Ovary (tissue), 9 donors: ENCODE measurements around the gene OR2W3. TPM values are rescaled to one million over a fixed set of nuclear protein-coding genes. Genes with fewer than 3 reads are reported as not detected.
"Not testable (repeated sequence)": the region's sequence is repeated elsewhere in the genome, so short reads cannot be mapped to it uniquely, and the experiment has no call there.

ENCODE experiments used
- DNase-seq, 5 donors: peaks; one replicate each; pipeline ENCODE4 v3.0.0-alpha.2; 2019 to 2020
- H3K27ac ChIP-seq, 2 donors: fragments of 200-600 bp; one replicate each; pipeline versions ENCODE4 v1.5.1 to v1.8.0; 2019 to 2022
- H3K27me3 ChIP-seq: fragments of 200-600 bp; one replicate; pipeline ENCODE4 v1.8.0; 2022
- H3K36me3 ChIP-seq: fragments of 200-600 bp; sonication (generic); one replicate; pipeline ENCODE4 v1.5.1; 2019
- H3K4me1 ChIP-seq: one replicate; pipeline ENCODE4 v1.8.1; 2013; ENCODE audit warnings: mild to moderate bottlenecking, moderate library complexity; ENCODE audit not compliant: insufficient read depth
- H3K4me3 ChIP-seq: fragments of 200-600 bp; sonication (generic); one replicate; pipeline ENCODE4 v1.5.1; 2017
- H3K9me3 ChIP-seq, 2 donors: fragments of 200-600 bp in 1 of 2; sonication (generic) in 1 of 2; one replicate each; pipeline versions ENCODE4 v1.5.1 to v1.8.1; 2013 to 2019; ENCODE audit warnings: mild to moderate bottlenecking in 1 of 2, moderate library complexity in 1 of 2
- EP300 ChIP-seq: sonication (generic); formaldehyde crosslinking; IDR thresholded peaks from one replicate; pipeline ENCODE4 v1.6.1; 2017; ENCODE audit warnings: antibody characterized with exemption
- POLR2A ChIP-seq: fragments of 450-650 bp; IDR thresholded peaks from one replicate; pipeline ENCODE4 v1.6.1; 2017; ENCODE audit warnings: antibody characterized with exemption, mild to moderate bottlenecking, moderate library complexity
- WGBS, 3 donors: extraction: QIAGEN DNeasy Blood & Tissue Kit in 1 of 3; methylation state at CpG; one replicate each; pipeline versions ENCODE4 v1.1.5 to v1.1.7; 2013 to 2017; 5-methylcytosine and 5-hydroxymethylcytosine counted together
- intact Hi-C, 4 donors: fragments of 100-400 bp; cut with DNase I; formaldehyde crosslinking; loops; one replicate each; pipeline versions ENCODE4 v1.11.0 to v1.15.1; 2022 to 2023
- polyA plus RNA-seq, 2 donors: library from polyadenylated mRNA; stranded (reverse); fragments of 200-250 nt in 1 of 2; fragments of 350-450 nt in 1 of 2; fragmentation: Illumina TruSeq in 1 of 2; extraction: RNeasy Lipid Tissue Mini Kit (QIAGEN cat#74804) in 1 of 2; gene quantifications; one replicate each; pipeline ENCODE4 v1.2.3, GENCODE V29; 2013 to 2014
- total RNA-seq, 7 donors: library from RNA; depleted of rRNA in 2 of 7; stranded (reverse); fragments of >200 nt in 2 of 7; fragmentation: NEBNext Ultra II Directional in 3 of 7; extraction: Animal tissue kit (Norgen Biotek cat#: 25700) in 3 of 7; gene quantifications; one replicate each; pipeline versions ENCODE4 v1.1.0 to v1.2.4, GENCODE V29; 2016 to 2023
- TF ChIP-seq, protein P1 (sequence below), 3 donors: fragments of 450-650 bp in 2 of 3; fragments of 200-600 bp in 1 of 3; IDR thresholded peaks; one replicate each; pipeline versions ENCODE4 v1.5.1 to v1.8.0; 2016 to 2022; ENCODE audit warnings: antibody characterized with exemption in 3 of 3, mild to moderate bottlenecking in 1 of 3
- donor health status: DM: no; HTN: no; CAD: no; lungs with moderate emphysema.
- donor health status: DM: no; HTN: no; CAD: no.
- donor health status: Bipolar disorder and iron deficiency.
- donor health status: DM: yes; HTN: yes; CAD: no.
- donor health status: DM: no; HTN: no; CAD: no.
- donor health status: DM: yes; HTN: yes; CAD: no.

Gene OR2W3
- total and polyA plus RNA-seq, 9 donors = 0.22 to 0.46 (median 0.25) TPM; not detected in 6

DNA sequence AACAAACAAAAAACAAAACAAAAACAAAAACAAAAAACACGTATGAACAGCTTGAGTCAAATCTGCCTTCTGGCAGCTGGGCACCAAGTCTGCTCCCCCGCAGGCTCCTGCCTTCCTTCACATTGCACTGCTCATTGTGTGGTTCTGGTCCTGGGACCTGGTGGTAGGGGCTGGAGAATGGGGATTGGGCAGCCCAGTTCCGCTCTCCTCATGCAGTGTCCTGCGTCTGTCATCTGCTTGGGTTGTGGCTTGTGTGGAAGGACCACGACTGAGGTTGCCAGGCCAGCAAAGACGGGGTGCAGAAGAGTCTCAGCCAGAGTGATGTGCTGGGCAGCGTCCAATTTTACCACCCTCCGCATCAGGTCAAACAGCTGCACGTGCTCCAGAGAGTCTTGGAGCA lies 40.4 kb downstream of the OR2W3 start:
- no peak for DNase-seq
- TF ChIP-seq POLR2A (no peak), EP300 (no peak)
- TF ChIP-seq, protein P1, sequence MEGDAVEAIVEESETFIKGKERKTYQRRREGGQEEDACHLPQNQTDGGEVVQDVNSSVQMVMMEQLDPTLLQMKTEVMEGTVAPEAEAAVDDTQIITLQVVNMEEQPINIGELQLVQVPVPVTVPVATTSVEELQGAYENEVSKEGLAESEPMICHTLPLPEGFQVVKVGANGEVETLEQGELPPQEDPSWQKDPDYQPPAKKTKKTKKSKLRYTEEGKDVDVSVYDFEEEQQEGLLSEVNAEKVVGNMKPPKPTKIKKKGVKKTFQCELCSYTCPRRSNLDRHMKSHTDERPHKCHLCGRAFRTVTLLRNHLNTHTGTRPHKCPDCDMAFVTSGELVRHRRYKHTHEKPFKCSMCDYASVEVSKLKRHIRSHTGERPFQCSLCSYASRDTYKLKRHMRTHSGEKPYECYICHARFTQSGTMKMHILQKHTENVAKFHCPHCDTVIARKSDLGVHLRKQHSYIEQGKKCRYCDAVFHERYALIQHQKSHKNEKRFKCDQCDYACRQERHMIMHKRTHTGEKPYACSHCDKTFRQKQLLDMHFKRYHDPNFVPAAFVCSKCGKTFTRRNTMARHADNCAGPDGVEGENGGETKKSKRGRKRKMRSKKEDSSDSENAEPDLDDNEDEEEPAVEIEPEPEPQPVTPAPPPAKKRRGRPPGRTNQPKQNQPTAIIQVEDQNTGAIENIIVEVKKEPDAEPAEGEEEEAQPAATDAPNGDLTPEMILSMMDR (IDR thresholded peaks at IDR 0.05) = no peak
- Histone ChIP-seq H3K9me3 (peaks cover 0 to 3% of the 10 kb centered on the region in 2 donors), H3K36me3 (no peaks in the 10 kb centered on the region), H3K4me1 (no peaks in the 10 kb centered on the region), H3K27ac (no peak overlapping the region), H3K27me3 (no peaks in the 10 kb centered on the region), H3K4me3 (no peak overlapping the region)
- intact Hi-C loops = no loop called here
- 87 to 97% (median 91%) methylated on average over 9 of the region's 9 CpGs for WGBS, 3 donors

DNA sequence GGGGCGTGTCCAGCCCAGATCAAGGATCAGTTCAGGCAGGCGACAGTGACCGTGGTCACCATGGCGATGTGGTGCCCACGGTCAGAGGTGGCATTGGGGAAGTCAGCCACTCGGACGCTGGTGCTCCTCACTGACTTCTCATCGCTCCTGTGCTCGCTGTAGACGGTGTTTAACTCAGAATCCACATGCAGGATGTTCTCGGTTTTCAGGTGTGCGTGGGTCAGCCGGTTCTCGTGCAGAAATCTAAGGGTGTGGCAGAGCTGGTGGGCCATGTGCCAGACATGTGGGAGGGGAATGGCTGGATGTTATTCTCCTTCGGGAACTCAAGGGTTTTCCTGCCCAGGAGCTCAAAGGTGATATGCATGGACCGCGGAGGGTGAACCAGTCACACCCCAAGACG lies 41.0 kb downstream of the OR2W3 start:
- DNase-seq = peak in 1 of 5 donors; percentile 28
- Histone ChIP-seq H3K27me3 (no peaks in the 10 kb centered on the region), H3K36me3 (no peaks in the 10 kb centered on the region), H3K4me3 (no peak overlapping the region), H3K4me1 (no peaks in the 10 kb centered on the region), H3K9me3 (peaks cover 0 to 3% of the 10 kb centered on the region in 2 donors), H3K27ac (no peak overlapping the region)
- TF ChIP-seq POLR2A = no peak
- no peak for TF ChIP-seq EP300
- TF ChIP-seq, protein P1 (IDR thresholded peaks at IDR 0.05) = no peak
- intact Hi-C loops = no loop called here
- 90 to 93% (median 91%) methylated on average over 18 of the region's 18 CpGs for WGBS, 3 donors

DNA sequence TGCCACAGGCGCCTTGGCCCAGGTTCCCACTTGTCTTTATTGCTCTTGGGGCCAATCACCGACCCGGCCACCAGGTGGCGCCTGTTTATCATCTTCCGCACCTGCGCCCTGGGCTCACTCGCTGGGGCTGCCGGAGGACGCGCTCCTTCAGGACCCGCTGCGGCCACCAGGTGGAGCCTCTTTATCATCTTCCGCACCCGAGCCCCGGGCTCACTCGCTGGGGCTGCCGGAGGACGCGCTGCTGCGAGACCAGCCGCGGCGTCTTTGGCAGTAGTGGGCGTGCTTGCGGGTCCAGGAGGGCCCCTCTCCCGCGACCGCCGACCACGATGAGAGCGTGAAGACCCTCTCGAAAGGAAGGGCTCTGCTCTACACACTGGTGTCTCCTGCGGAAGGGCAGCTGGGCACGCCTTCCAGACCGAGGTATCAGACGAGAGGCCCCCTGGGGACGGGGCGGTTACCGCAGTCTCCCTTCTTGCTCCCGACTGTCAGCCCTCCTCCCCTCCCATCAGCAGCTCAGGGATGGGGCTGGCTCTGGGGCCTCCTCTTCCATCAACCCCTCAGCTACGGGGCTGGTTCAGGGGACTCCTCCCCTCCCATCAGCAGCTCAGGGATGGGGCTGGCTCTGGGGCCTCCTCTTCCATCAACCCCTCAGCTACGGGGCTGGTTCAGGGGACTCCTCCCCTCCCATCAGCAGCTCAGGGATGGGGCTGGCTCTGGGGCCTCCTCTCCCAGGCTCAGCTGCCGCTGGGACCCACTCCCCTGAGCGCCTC lies 41.8 kb downstream of the OR2W3 start:
- H3K9me3 ChIP-seq, intact Hi-C loops, H3K36me3 ChIP-seq, H3K4me1 ChIP-seq, H3K27me3 ChIP-seq, H3K27ac ChIP-seq: not testable (repeated sequence)
- H3K4me3 ChIP-seq = peak overlapping the region; percentile 8
- whole genome bisulfite sequencing, 3 donors = 3 to 18% (median 9%) methylated on average over 41 to 44 of the region's 44 CpGs
- peak in 3 of 5 donors; percentile 32 to 48 (median 46) for DNase-seq

DNA sequence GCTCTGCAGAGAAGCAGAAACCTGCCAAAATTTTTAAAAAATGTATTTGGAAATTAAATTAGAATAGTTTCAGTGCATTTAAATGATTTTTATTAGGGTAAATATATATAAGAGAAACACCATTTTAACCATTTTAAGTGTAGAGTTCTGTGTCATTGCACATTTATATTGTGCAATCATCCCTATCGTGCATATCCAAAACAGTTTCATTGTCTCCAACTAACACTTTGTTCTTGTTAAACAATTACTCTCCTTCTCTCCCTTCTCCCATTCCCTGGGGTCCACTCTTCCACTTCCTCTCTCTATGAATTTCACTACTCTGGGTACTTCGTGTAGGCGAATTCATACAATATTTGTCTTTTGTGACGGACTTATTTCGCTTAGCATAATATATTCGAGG lies 47.2 kb downstream of the OR2W3 start:
- Histone ChIP-seq H3K36me3 (no peaks in the 10 kb centered on the region), H3K27ac (no peak overlapping the region), H3K4me1 (no peaks in the 10 kb centered on the region), H3K27me3 (no peaks in the 10 kb centered on the region), H3K9me3 (no peaks in the 10 kb centered on the region), H3K4me3 (no peak overlapping the region)
- WGBS, 3 donors = 76 to 87% (median 84%) methylated on average over 6 of the region's 6 CpGs
- no peak for TF ChIP-seq POLR2A
- TF ChIP-seq, protein P1 (IDR thresholded peaks at IDR 0.05) = no peak
- no peak for DNase-seq
- intact Hi-C loops = no loop called here

Other genes with a start within 250 kb of the OR2W3 start
- not detected for gene OR13G1, start 215.8 kb upstream of the OR2W3 start, total RNA-seq
- not detected for gene OR13G1, start 215.8 kb upstream of the OR2W3 start, polyA plus RNA-seq
- not detected for gene OR6F1, start 178.9 kb upstream of the OR2W3 start, total RNA-seq
- gene OR6F1, start 178.9 kb upstream of the OR2W3 start, polyA plus RNA-seq = not detected
- not detected for gene OR14K1, start 157.0 kb upstream of the OR2W3 start, total RNA-seq
- gene OR14K1, start 157.0 kb upstream of the OR2W3 start, polyA plus RNA-seq = not detected
- not detected for gene OR14A2, start 147.4 kb upstream of the OR2W3 start, total RNA-seq
- not detected for gene OR14A2, start 147.4 kb upstream of the OR2W3 start, polyA plus RNA-seq
- gene OR1C1, start 135.0 kb upstream of the OR2W3 start, total RNA-seq = not detected
- gene OR1C1, start 135.0 kb upstream of the OR2W3 start, polyA plus RNA-seq = not detected
- gene OR14A16, start 71.5 kb upstream of the OR2W3 start, total RNA-seq = not detected
- gene OR14A16, start 71.5 kb upstream of the OR2W3 start, polyA plus RNA-seq = not detected
- not detected for gene OR11L1, start 53.7 kb upstream of the OR2W3 start, total RNA-seq
- not detected for gene OR11L1, start 53.7 kb upstream of the OR2W3 start, polyA plus RNA-seq
- 1 to 10 TPM in 1 of 7 donors, under 1 TPM in 6; 0.13 to 3.2 (median 0.41) TPM for gene TRIM58, start 38.4 kb upstream of the OR2W3 start, total RNA-seq
- gene TRIM58, start 38.4 kb upstream of the OR2W3 start, polyA plus RNA-seq = under 1 TPM; 0.13 to 0.35 TPM
- not detected for gene OR2T8, start 24.7 kb downstream of the OR2W3 start, total RNA-seq
- gene OR2T8, start 24.7 kb downstream of the OR2W3 start, polyA plus RNA-seq = not detected
- gene OR2AJ1, start 29.3 kb downstream of the OR2W3 start, total RNA-seq = not detected
- gene OR2AJ1, start 29.3 kb downstream of the OR2W3 start, polyA plus RNA-seq = not detected
- gene OR2L8, start 53.3 kb downstream of the OR2W3 start, total RNA-seq = under 1 TPM in 1 of 7 donors, not detected in 6; 0.34 TPM
- gene OR2L8, start 53.3 kb downstream of the OR2W3 start, polyA plus RNA-seq = not detected
- under 1 TPM in 2 of 7 donors, not detected in 5; 0.36 to 0.80 TPM for gene OR2AK2, start 69.6 kb downstream of the OR2W3 start, total RNA-seq
- not detected for gene OR2AK2, start 69.6 kb downstream of the OR2W3 start, polyA plus RNA-seq
- under 1 TPM in 1 of 7 donors, not detected in 6; 0.23 TPM for gene OR2L5, start 118.1 kb downstream of the OR2W3 start, total RNA-seq
- not detected for gene OR2L5, start 118.1 kb downstream of the OR2W3 start, polyA plus RNA-seq
- under 1 TPM in 5 of 7 donors, not detected in 2; 0.08 to 0.69 (median 0.17) TPM for gene OR2L2, start 134.5 kb downstream of the OR2W3 start, total RNA-seq
- under 1 TPM in 1 of 2 donors, not detected in 1; 0.12 TPM for gene OR2L2, start 134.5 kb downstream of the OR2W3 start, polyA plus RNA-seq
- under 1 TPM in 4 of 7 donors, not detected in 3; 0.08 to 0.24 (median 0.16) TPM for gene OR2L3, start 151.2 kb downstream of the OR2W3 start, total RNA-seq
- not detected for gene OR2L3, start 151.2 kb downstream of the OR2W3 start, polyA plus RNA-seq
- under 1 TPM in 3 of 7 donors, not detected in 4; 0.24 to 0.34 (median 0.25) TPM for gene OR2L13, start 199.6 kb downstream of the OR2W3 start, total RNA-seq
- gene OR2L13, start 199.6 kb downstream of the OR2W3 start, polyA plus RNA-seq = under 1 TPM; 0.04 to 0.13 TPM
- gene OR2M5, start 249.6 kb downstream of the OR2W3 start, total RNA-seq = not detected
- not detected for gene OR2M5, start 249.6 kb downstream of the OR2W3 start, polyA plus RNA-seq